GM23248 (cell line): ENCODE results near the gene RAPGEF2.

Experiments
- EZH2 ChIP-seq: fragments of 200-600 bp; sonication (generic); IDR thresholded peaks from 2 replicates; pipeline ENCODE4 v1.6.1; 2018; ENCODE audit warnings: antibody characterized with exemption, mild to moderate bottlenecking; ENCODE audit not compliant: insufficient read depth, poor library complexity, severe bottlenecking
- EZH2phosphoT487 ChIP-seq: fragments of 200-600 bp; sonication (generic); IDR thresholded peaks from 2 replicates; pipeline ENCODE4 v1.6.1; 2018; ENCODE audit warnings: antibody characterized with exemption, moderate library complexity, mild to moderate bottlenecking, low read depth; ENCODE audit not compliant: insufficient read depth

DNA sequence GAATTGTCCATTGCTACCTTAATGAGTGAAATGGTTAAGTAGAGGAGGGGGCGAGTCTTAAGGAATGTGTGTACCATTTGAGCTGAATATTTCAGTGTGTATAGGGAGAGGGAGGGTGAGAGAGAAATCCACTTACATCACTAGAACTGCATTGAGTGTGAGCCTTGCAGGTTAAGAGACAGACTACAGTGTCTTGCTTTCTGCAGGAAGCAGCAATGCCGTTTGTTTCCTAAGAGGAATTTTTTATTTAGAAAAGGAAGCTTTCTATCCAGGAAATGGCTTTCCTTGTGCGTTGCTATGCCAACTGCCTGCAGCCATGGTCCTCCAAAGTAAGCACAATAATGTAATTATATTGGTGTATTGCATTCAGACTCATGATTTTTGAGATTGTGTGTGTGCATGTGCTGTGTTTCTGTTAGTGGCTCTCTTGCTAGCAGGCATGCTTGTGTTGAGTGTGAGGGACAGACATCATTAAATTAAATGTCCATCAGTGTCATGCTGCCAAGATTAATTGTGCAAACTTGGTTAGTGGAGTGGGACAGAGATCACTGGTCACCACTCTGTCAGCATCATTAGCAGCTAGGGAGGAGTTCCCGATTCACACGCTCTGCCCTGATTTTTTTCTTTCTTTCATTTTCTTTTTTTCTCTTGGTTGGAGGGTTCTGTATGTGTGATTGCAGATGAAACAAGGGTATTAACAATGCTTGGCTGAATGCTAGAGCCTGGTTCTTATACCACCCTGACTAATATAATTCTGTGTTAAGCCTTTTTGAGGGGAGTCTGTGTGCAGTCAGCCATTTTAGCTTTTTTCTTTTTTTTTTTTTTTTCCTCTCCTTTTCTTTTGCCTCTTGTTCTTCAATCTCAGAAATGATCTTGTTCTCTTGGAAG, 164.3 kb downstream of the RAPGEF2 start:
- TF ChIP-seq EZH2 (no peak), EZH2phosphoT487 (no peak)
